Right kidney (tissue), 9 donors: ENCODE results near the gene WBP2NL.
"Not testable (repeated sequence)": the region's sequence is repeated elsewhere in the genome, so short reads cannot be mapped to it uniquely, and the experiment has no call there.

Experiments used
- DNase-seq: peaks from one replicate; pipeline ENCODE4 v3.0.0-alpha.2; 2016
- long read RNA-seq, 8 donors: transcript quantifications; one replicate each; lab custom pipeline, GENCODE V29; 2026

Gene WBP2NL, protein sequence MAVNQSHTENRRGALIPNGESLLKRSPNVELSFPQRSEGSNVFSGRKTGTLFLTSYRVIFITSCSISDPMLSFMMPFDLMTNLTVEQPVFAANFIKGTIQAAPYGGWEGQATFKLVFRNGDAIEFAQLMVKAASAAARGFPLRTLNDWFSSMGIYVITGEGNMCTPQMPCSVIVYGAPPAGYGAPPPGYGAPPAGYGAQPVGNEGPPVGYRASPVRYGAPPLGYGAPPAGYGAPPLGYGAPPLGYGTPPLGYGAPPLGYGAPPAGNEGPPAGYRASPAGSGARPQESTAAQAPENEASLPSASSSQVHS
- long read RNA-seq, donor 1, partial matches to known transcripts, result 32 of 33 reads
- long read RNA-seq, donor 1, other reads (novel, unspliced or antisense), result 0 of 33 reads
- long read RNA-seq, donor 2, result 0 reads
- long read RNA-seq, donor 3, partial matches to known transcripts, result 0 of 8 reads
- long read RNA-seq, donor 3, other reads (novel, unspliced or antisense), result 8 of 8 reads
- long read RNA-seq, donor 4, partial matches to known transcripts, result 13 of 14 reads
- long read RNA-seq, donor 4, other reads (novel, unspliced or antisense), result 0 of 14 reads
- long read RNA-seq, donor 5, result 0 reads
- long read RNA-seq, donor 6, partial matches to known transcripts, result 0 of 6 reads
- long read RNA-seq, donor 6, other reads (novel, unspliced or antisense), result 6 of 6 reads
- long read RNA-seq, donor 7, result 0 reads
- long read RNA-seq, donor 8, result 0 reads

DNA sequence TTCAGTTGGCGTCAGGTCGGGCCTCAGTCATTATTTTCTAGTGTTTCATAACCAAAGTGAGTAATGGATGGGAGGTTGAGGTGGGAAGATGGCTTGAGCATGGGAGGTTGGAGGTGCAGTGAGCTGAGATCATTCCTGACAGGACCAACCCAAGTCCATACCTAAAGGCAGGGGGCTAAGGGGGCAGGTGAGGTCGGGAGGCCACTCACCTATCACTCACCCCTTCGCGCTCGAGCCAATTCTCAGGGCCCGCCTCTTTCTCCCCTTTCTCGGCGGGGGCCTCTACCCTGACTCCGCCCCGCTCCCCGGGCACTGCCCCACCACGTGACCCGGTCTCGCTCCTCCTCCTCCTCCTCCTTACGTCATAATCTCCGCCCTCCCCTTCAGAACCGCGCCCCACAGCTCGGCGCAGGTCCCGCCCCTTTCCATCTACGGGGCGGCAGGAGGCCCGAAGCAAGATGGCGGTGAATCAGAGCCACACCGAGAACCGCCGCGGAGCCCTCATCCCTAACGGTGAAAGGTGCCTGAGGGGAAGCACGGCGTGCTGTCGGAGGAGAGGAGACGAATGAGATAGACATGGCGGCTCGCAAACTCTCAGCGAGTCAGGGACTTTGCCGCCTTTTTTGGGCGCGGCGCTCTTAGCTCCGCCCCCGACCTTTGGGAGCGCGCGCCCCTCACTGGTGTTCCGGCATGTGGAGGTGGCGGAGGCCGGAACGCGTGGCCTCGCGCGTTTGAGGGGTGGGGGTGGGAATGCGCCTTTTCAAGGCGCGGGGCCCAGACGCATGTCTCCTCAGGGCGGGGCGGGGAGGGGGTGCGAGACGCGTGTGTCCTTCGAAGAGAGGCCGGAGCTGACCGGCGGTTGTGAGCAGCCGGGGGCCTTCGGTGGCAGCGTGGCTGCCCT lies at the start of gene WBP2NL:
TSS of gene WBP2NL (plus strand) at position 428 of the 901 bp plus-strand sequence. CDS start at position 459, 31 bp downstream.
- DNase-seq, result peak; percentile 83

DNA sequence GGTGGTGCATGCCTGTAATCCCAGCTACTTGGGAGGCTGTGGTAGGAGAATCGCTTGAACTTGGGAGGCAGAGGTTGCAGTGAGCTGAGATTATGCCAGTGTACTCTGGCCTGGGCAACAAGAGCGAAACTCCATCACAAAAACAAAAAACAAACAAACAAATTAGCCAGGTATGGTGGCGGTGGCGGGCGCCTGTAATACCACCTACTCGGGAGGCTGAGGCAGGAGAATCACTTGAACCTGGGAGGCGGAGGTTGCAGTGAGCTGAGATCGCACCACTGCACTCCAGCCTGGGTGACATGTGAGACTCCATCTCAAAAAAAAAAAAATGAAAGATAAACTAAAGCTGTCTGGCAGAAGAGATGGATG lies 49.7 kb upstream of the WBP2NL start:
- not testable (repeated sequence) for DNase-seq

DNA sequence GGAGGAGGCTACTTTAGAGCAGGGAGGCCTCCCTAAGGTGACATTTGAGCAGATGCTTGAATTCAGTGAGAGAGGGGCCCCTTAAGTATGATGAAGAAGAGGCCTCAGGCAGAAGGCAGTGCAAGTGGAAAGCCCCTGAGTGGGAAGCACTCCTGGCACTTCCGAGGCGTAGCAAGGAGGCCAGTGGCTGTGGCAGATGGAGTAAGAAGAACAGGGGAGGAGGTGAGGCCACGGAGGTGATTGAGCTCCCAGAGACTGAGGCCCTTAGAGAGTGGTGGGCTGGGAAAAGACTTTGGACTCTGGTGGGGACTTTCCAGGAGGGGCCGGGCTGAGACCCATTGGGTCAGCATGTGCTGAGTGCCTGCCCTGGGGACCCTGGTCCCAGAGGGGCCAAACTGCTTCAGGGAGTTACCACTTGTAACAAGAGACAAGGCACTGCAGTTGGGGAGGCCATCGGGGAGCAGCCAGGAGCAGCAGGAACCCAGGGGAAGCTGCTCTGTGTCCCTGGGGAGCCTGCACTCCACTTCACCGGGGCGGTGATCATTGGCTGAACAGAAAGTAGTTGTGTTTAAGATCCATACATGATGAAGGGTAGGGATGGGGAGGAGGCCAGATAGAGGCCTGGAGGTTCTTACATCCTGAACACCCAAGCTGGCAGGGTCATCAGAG lies 49.2 kb upstream of the WBP2NL start:
- DNase-seq, result no peak

DNA sequence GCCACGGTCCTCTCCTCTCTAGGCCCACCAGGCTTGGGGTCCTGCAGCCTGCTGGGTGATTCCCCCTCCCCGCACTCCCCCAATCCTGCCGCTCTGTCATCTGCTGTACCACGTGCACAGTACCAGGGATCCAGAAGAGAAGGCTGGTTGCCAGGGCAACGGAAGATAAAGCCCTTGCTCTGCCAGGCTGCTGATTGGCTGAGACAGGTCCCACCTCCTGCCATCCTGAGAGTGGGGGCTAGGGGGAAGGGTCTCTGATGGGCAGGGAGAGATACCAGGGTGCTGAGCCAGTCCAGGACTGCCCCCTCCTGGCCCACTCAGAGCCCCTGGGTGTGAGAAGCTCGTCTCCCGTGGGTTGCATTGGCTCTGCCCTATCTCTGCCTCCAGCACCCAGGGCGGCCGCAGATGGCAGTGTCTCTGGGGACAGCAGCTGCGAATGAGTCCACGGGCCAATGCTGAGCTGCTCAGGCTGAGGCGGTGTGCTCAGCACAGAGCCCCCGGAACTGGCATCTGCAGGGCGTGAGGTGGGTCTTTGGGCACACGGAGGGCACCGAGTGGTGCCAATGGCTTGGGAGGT lies 46.6 kb upstream of the WBP2NL start, which contains the start of gene SMIM45:
TSS of gene SMIM45 (plus strand) at position 253 of the 577 bp plus-strand sequence.
- no peak for DNase-seq

DNA sequence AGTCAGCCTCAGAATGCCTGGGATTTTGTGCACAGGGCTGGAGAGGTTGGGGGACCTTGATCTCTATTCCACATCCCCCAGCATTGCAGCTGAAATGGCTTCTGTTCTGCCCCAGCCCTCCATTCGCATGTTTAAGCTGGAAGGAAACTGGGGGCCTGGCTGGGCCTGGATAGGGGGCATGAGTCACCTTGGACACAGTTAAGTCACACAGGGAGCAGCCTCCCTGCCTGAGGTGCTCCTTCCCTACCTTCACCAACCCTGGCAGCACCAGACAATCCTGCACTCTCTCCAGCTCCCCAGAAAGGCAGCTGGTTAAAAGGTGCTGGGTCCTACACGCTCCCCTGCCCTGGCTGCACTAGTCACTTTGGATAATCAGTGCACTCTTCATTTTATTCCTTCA lies 45.9 kb upstream of the WBP2NL start:
- DNase-seq, result no peak

DNA sequence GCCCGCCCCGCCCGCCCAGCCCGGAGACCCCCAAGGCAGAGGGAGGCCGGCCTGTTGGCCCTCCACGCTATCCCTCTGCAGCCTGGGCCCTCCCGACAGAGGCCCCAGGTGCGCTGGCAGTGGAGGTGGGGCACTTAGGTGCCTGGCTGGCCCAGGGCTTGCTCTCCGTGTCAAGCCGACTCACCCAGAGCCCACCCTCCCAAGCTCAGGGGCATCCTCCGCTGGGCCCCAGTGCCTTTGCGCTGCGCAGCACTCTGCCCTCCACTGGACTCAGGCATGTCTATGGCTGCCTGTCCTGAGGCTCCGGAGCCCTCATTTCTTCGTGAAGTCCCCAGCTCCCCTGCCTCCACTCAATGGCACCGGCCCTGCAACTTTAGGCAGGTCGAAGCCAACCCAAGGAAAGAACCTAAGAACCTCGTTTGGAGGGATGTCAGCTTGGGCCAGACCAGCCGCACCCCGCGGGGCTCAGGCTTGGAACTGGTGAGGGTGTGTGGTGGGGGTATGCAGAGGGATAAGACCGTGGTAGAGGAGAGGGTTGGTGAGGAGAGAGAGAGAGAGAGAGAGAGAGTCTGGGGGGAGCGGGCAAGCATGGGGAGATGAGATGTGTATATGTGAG lies 40.5 kb upstream of the WBP2NL start:
- no peak for DNase-seq

DNA sequence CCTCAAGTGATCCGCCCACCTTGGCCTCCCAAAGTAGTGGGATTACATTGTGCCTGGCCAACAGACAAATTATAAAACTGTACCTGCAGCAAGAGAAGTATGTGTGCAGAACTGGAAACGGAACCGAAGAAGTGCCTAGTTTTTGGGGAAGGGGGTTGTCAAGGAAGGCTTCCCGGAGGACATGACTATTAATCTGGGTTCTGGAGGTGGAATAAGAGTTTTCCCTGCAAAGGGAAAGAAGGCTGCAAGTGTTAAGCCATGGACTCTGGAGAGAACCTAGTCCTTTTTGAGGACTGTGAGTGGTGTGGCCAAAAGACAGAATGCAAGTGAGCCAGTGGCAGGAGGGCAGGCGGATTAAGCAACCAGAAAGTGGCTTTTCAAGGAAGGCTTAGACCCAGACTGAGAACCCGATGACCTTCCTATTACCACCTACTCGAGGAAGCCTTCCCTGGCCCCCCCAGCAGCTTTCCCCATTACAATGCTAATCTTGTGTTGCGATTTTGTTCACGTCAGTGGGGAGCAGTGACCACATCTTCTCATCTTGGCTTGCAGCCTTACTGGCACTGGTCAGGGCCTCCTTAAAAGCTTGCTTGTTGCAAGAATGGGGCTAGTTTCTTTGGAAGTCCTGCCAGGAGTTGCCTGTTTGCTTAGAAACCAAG lies 35.0 kb upstream of the WBP2NL start:
- DNase-seq, result no peak

DNA sequence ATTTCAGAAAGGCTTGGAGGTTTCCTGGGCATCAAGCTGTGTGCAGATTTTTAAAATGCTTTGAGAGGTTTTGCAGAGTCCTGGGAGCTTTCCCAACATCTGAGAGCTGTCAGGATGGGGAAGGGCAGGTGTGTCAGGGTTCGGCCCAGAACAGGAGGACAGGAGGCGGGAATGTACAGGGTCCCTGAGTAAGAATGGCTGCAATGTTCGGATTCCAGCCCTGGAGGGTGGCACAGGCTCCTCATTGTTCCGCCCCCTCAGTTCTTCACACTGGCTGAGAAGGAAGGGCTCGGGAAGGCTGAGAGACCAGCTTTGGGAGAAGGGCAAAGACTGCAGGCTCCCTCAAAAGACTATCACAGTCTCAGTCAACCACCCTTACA lies 34.5 kb upstream of the WBP2NL start:
- DNase-seq, result no peak

DNA sequence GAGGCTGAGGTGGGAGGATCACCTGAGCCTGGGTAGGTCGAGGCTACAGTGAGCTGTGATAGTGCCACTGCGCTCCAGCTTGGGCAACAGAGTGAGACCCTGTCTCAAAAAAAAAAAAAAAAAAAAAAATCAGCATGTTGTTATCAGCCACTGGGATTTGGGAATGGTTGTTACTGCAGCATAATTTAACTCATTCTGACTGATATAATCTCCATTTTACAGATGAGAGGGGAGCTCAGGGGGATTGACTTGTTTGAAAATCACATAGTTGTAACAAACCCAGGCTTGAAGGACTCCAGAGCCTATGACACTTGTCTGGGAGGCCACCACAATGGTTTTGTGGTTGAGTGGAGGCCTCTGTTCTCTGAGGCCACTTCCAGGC lies 32.4 kb upstream of the WBP2NL start:
- DNase-seq, result no peak

DNA sequence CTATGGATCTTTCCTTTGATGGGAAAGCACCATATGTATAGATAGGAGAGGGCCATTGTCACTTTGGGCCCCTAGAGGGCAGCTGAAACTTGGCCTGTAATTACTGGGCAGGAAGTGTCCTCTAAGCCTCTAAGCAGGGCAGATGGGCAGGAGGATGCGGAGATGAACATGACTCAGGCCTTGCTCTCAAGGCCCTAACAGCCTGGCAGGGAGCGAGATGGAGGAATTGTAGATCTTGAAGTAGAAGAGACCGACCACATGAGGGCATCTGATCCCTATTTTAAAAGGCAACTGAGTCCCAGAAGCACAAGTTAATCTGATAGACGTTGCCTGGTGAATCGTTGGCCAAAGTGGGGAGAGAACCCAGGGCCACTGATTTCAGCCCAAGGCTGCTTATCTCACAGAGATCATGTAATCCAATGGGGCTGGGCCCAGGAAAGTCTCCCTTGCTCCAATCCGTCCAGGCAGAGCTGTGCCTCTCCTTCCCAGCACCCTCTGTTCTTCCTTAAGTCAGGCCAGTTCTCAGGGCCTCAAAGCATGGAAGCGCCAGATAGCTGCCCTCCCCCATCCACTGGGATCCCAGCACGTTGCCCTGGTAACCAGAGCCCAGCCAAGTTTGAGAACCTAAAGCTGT lies 31.9 kb upstream of the WBP2NL start:
- no peak for DNase-seq

DNA sequence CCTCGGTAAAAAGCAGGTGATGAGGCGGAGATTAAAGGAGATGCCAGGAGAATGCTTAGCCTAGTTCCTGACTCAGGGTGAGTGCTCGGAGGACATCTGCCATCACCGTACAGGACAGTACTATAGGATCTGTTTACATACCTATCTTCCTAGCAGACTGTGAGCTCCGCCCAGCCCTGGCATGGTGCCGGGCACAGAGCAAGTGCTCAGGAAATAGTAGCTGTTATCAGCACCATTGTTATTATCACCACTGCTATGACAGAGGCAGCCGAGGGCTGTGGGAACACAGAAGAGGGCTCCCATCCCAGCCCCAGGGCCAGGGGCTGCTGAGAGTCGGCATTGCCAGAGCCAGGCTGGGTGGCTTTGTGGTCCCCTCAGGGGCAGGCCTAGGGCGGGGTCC lies 30.0 kb upstream of the WBP2NL start:
- DNase-seq, result no peak

DNA sequence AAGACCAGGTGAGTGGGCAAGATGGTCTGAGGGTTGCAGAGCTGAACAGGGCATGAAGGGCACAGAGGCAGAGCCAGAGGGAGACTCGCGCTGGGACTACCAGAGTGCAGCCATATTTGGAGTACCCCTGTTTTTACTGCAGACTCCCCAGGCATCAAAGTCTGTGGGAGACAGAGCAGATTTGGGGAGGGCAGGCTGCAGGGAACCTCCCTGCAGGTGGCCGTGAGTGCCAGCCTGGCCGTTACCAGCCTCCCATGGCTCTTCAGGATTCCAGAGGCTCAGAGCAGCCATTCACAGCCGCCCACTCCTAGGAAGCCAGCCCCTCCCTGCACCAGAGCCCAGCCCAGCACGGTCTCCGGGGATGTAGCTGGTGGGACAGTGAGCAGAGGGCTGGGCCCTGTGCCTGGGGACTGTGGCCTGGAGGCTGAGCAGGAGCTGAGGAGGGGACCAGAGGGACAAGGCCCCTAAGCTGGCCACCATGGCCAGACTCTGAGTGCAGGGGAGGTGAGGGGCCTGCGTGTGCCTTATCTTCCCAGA lies 29.4 kb upstream of the WBP2NL start, which contains the start of gene SEPTIN3:
TSS of gene SEPTIN3 (plus strand) at position 334 of the 537 bp plus-strand sequence. CDS start 2,050 bp downstream, outside the sequence.
- DNase-seq, result no peak

DNA sequence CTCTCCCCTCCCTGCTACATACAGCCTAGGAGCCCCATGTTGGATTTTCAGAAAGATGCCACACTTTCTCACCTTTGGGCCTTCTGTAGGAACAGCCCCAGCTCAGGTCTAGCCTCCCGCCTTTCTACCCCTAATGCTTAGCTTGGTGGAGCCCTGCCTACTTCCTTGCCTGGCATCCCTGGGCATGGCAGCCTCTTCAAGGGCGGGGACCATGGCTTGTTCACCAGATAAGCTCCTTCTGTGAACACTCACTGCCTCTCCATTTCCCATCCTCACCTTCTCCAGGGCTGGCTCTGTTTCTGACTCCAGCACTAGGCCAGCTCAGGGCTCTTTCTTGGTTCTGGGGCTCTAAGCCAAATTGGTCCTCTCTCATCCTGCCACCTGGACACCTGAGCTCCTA lies 28.0 kb upstream of the WBP2NL start:
- DNase-seq, result no peak

DNA sequence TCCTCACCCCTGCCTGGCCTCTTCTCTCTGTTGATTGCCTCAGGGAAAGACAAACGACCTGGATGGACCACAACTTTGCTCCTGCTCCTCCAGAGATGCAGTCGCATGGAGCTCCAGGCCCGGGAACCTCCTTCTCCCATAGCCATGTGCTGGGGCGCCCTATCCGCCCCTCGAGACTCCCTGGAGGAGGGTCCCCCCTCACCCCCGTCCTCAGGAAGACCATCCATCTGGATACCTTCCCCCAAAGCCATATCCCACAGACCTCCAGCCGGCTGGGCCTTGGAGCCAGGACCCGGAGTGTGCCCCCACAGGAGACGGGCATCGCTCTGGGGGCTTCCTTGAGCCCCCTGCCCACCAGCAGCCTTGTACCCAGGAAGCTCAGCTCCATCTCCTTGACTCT lies 27.2 kb upstream of the WBP2NL start:
- no peak for DNase-seq

DNA sequence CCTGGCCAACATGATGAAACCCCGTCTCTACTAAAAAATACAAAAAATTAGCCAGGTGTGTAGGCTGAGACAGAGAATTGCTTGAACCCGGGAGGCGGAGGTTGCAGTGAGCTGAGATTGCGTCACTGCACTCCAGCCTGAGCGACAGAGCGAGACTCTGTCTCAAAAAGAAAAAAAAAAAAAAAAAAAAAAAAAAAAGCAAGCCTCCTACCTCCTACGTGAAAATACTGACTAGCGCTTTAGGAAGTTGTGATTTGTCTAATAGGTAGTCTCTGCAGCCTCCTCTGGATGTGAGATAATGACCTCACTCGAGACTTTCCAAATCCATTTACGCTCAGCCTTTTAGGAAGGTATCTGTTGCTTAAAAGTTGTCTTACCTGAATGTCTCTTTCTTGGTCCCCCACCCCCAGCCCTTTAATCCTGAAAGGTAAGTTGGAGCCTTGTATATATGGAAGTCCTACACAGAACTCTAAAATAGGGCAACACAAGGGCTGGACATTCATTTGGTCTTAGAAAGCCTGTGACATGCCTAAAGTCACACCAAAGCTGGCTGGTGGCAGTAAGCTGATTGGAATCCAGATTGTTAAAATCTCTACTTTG lies 23.8 kb upstream of the WBP2NL start:
- DNase-seq, result no peak

DNA sequence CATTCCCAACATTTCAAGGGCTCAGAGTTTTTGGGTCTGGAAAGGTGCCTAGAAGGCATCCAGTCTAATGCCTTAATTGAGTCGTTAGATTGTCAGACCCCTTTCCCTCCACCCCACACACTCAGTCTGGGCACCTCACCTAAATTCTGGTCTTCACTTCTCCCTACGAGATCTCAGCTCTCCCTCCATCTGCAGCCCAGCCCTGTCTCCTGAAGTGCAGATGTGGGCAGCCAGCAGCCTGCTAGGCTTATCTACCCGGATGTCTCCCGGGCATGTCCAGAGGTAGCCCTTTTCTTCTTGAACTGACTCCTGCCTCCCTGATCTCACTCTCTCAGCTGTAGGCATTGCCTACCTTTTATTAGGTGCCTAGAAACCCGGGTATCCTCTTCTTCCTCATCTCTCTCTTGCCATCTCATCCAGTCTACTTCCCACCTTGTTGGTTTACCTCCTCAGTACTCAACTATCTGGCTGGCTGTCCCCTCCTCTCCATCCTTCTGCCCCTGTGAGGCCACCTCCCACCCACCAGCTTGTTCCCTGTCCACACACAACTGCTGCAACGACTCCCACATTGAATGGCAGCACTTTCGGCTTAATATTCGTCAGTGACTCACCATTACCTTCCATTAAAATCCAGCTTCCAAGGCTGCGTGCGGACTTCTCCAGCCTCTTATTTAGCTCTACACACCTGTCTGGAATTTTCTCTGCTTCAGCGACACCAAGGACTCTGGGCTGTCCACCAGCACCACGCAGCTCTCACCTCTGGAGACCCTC lies 23.1 kb upstream of the WBP2NL start:
- DNase-seq, result no peak

DNA sequence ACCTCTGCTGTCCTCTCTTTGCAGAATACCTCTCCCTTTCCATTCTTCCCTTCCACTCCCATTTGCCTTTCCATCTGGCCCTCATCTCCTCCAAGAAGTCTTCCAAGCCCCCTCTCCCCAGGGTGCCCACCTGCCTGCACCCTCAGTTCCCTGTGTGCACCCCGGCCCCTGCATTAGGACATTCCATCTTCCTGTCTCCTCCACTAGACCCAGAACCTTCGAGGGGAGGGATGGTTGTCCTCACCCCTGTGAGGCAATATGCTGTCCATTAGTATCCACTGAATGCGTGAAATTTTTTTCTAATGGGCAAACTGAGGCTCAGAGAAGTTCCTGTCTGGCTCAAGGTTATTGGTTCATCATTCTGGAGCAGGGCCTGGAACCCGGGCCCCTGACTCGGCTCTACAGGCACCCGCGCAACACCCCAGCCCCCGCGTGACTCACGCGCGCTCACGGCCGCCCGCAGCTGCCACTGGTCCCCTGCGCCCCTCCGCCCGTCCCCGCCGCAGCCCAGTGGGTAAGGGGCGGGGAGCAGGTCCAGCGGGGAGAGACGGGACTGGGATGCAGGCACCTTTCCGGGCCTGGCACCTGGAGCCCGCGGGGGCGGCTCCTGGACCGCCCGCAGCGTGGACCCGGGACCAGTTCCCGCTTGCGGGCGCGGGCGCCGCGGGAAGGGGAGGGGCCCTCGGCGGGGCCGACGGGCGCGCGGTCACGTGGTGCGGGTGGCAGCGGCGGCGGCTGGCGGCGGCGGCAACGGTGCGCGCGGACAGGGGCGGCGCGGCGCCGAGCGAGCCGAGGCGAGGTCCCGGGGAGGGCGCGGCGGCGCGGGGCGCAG lies 22.3 kb upstream of the WBP2NL start:
- DNase-seq, result peak; percentile 68
